ENCODE measurements around the gene EVI5.
"Not testable (repeated sequence)": the region's sequence is repeated elsewhere in the genome, so short reads cannot be mapped to it uniquely, and the experiment has no call there.

The EVI5 gene

DNA sequence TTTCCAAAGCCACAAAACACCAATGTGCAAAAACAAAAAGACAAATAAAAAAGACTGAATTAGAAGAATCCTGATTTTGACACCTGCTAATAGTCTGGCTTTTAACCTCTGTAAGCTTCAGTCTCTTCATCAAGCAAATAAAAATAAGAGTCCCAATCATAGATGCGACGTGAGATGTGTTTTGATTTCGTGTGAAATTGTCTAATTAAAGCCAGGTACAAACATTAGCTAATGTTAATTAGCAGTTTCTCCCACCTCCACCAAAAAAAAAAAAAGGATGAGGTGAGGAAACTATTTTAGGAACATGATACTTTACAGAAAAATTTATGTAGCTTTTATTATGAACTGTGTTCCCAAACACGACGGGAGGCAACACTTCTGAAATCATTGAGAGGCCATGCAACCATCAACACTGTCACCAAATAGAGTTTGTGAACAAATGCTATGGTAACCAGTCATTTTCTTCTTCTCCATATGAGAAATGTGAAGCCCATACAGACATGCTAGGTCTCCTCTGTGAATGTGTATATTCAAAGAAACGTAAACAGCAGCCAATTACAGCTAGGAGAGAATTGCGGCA lies 6.7 kb upstream of the EVI5 start:
- DNase-seq: no peak

DNA sequence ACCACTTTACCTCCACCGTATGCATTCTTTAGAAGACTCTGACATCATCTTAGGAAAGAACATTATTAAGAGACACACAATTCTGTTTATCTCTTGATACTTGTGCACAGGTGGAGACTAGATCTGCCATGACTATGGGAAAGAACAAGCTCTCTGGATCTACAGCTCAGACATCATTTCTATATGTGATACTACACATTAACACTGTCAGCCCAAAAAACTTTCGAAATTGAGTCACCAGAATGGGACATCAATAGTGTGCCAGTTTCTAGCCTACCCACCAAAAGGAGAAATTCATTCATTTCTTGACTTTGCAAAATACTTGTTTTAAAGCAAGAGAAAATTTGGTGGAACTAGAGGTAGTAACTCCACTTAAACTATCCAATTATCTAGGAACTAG lies 6.0 kb upstream of the EVI5 start:
- no peak for DNase-seq

DNA sequence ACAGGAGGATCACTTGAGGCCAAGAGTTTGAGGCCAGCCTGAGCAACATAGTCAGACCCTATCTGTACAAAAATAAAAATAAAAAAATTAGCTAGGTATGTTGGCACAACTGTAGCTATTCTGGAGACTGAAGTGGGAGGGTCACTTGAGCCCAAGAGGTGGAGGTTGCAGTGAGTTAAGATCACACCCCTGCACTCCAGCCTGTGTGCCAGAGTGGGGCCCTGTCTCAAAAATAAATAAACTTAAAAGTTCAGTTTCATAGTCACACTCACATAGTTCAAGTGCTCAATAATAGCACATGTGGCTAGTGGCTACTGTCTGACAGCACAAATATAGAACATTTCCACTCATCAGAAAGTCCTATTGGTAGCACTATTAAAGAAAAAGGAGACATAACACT lies 5.2 kb upstream of the EVI5 start:
- DNase-seq: no peak

DNA sequence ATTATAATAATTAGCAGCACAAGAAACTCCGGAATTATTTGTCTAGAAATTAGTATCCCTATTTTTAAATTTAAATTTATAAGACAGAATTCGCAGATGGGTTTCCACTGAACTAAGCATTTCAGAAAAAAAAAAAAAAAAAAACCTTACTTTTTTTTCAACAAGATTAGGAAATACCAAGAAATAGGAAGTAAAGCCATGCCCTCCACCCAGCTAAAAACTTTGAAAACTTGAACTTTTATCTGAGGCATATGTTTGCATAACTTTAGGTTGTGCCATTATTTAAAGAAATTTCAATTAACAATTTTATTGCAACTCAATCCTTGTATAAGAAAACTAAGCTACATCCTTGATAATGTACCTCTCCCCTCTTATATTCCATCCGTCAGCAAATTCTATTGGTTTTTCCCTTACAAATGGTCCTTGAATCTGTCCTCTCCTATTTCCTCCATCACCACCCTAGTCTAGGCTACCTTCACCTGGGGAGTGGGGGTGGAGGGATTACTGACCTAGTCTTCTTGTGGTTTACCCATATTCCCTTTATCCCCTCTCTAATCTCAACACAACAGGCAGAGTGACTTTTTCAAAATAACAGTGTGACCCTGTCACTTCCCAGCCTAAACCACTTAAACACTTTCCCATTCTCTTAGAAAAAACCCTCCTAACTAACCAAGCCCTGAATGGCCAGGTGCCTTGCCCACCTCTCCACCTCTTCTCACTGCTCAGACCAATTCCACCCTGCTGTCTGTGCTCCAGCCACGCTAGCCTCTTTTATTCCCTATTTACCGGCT lies 1.4 kb upstream of the EVI5 start:
- no peak for DNase-seq

GRCh38 chr1:92784021-92784638 lies 778 bp downstream of the EVI5 start:
- peak; percentile 2 for DNase-seq

GRCh38 chr1:92783550-92783949 lies 1.4 kb downstream of the EVI5 start:
- not testable (repeated sequence) for DNase-seq

GRCh38 chr1:92778376-92778775 lies 6.5 kb downstream of the EVI5 start:
- DNase-seq: no peak

DNA sequence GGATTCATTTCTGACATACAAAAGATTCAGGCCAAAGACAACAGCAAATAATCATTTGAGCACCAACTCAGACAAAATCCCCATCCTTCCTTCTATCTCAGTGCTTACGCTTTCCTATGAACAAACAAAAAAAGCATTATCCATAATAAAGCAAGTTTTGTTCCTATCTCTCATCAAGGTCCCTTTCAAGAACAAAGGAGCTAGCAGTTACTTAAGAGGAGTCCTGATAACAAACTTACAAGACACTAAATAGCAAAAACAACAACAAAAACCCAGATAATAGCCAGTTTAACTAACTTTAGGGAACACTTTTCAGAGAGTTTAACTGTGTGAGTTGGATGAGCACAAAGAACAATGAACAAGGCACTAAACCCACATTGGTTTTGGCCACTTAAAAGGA lies 10.5 kb downstream of the EVI5 start:
- DNase-seq: no peak

DNA sequence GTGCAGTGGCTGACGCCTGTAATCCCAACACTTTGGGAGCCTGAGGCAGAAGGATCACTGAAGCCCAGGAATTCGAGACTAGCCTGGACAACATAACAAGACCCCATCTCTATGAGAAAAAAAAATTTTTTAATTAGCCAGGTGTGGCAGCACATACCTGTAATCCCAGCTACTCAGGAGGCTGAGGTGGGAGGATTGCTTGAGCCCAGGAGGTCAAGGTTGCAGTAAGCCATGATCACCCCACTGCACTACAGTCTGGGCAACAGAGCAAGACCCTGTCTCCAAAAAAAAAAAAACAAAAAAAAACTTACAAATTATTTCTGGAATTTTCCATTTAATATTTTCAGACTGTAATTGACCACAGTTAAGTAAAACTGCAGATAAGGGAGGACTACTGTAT lies 11.2 kb downstream of the EVI5 start:
- DNase-seq: not testable (repeated sequence)

- no peak for DNase-seq
These were observed 15.1 kb downstream of the EVI5 start for GRCh38 chr1:92769856-92770255.

DNA sequence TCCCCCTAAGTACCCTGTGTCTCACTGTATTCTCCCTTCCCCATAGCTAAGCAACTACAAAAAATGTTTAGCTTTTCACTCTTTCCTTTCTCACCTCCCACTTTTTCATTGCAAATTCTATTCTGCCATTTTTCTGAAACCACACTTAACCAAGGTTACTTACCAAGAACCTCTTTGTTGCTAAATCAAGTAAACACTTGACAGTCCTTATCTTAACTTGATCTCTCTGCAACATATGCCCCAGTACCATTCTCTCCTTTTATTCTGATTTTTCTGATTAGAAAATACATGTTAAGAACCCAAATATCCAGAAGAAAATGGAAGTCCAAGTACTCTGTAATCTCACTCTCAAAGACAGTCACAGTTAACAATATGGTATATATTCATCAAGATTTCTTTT lies 16.0 kb downstream of the EVI5 start:
- no peak for DNase-seq

- DNase-seq: no peak
These were observed 16.6 kb downstream of the EVI5 start for GRCh38 chr1:92768296-92768695.

DNA sequence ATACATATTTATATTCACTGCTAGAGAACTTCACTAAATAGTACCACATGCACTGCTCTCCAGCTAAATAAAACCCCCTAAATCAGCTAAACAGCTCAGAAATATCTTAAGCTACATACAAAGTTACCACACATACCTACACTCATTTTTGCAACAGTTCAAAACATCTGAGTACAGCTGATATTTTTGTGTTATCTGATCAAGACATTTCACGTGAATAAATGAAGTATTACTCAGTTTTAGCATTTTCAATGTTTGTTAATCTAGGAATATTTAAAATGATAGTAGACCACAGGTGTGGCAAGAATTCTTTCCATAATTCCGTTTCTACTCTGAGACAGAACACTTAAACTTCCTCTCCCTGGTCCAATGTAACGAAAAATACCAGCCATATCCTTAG lies 20.8 kb downstream of the EVI5 start:
- no peak for DNase-seq

DNA sequence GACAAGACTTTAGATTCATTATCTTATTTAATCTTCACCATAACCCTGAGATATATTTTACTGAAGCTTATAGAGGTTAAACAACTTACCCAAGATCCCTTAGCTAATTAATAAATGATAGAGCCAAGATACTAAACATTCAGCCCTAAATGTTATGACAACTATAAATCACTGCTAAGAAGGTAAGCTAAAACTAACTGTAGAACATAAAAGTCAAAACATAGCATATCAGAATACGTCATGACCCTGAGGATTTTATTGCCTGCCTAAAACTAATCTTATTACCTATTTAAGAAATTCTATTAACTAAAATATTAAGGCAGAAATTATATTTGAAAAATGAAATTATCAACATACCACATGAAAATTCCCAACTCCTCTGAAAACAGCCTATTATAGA lies 22.6 kb downstream of the EVI5 start:
- no peak for DNase-seq

DNA sequence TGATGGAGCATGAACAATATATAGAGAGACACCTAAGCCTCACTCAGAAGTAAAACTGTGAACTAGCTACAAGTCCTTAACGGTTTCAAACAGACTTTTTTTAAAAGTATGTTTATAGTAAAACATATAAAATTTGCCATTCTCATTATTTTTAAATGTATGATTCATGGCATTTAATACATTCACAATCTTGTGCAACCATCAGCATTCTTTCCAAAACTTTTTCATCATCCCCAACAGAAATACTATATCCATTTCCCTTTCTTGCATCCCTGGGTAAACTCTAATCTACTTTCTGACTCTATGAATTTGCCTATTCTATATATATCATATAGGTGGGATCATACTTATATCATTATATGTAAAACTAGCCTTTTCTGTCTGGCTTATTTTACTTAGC lies 25.5 kb downstream of the EVI5 start:
- DNase-seq: no peak

DNA sequence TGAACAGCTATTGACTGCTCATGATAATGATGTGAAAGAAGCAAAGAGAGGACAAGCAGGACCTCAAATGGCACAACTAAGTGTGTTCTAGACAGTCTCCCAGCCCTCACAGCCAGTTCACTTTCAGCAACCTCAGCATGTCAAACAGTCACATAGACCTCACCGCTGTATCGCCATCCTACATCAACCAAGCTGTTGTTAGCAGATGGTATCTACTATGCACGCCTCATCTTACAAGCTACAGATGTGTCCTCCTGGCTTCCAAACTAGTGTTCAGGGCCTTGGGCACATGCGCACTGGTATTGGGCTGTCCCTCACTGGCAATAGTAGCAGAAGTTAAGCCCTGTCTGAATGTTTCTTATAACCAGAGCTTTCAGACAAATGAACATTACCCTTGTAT lies 28.4 kb downstream of the EVI5 start:
- DNase-seq: no peak

GRCh38 chr1:92755541-92756461 lies 29.1 kb downstream of the EVI5 start:
- no peak for DNase-seq

GRCh38 chr1:92754719-92755050 lies 30.2 kb downstream of the EVI5 start:
- no peak for DNase-seq

- DNase-seq: no peak
These were observed 30.7 kb downstream of the EVI5 start for GRCh38 chr1:92754000-92754718.

- no peak for DNase-seq
These were observed 32.2 kb downstream of the EVI5 start for GRCh38 chr1:92752719-92753118.

DNA sequence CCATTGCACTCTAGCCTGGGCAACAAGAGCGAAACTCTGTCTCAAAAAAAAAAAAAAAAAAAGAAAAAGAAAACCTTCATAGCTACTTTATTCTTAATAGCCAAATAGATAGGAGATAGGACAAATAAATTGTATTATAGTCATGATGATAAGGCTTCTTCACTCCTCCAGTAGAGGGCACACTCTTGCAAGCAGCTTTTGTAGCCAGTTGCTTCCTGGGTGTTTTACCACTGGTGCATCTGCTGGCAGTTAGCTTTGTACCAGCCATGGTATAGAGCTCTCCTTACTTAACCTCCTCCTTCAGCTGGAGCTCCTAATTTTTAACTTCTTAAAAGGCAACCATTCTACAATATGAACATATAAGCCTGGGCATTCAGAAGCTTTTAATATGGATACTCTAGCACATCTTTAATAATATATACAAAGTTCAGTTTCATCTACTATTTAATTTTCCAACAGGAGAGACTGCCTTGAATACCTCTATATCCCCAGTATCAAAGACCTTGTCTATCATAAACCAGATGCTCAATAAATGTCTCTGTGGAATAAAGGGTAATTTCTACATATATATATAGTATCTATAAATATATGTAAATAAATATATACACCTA lies 35.8 kb downstream of the EVI5 start:
- DNase-seq: no peak

GRCh38 chr1:92748138-92748537 lies 36.8 kb downstream of the EVI5 start:
- no peak for DNase-seq
